HG02623 (cell line): ENCODE data around the gene ITCH.
"Not testable (repeated sequence)": the region's sequence is repeated elsewhere in the genome, so short reads cannot be mapped to it uniquely, and the experiment has no call there.

Experiments
- ATAC-seq: cut with Tn5 transposase; IDR thresholded peaks from one replicate; pipeline ENCODE4 v1.9.1; 2021; ENCODE audit warnings: moderate library complexity; ENCODE audit not compliant: unreplicated experiment

ITCH gene

DNA sequence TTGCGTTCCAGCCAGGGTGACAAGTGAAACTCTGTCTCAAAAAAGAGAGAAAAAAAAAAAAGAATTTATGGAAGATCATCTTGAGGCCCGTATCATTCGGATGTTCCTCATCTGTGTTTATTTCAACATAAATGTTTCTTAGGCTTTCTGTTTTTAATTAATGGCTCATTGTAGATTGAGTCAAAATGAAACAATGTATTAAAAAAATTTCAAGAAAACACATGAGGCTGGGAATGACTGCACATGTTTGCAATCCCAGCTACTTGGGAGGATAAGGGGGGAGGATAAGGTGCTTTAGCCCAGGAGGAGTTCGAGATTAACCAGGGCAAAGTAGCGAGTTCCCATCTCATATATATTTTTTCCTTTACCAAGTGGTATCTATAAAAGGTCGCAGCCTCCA, 47.3 kb downstream of the ITCH start:
- ATAC-seq: no peak

DNA sequence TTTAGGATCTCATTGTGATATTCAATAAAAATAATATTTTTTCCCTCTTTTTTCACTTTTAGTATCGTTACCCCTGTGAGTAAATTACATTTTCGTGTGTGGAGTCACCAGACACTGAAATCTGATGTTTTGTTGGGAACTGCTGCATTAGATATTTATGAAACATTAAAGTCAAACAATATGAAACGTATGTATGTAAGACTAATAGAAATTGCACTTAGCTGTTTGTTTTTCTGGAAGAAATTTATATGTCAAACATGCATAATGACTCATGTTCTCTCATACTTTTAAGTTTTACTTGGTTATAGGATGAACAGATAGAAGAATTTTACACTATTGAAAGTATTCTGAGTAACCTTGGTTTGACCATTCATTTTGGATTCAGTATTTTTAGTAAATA, 49.4 kb downstream of the ITCH start:
- no peak for ATAC-seq

DNA sequence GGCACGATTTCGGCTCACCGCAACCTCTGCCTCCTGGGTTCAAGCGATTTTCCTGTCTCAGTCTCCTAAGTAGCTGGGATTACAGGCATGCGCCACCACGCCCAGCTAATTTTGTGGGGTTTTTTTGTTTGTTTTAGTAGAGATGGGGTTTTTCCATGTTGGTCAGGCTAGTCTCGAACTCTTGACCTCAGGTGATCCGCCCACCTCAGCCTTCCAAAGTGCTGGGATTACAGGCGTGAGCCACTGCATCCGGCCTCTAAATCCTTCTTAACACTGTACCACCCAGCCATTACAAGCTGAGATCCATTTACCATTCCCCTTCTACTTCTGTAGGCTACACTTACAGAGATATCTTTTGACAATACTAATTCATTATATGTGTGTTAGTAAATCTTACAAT, 51.5 kb downstream of the ITCH start:
- ATAC-seq: not testable (repeated sequence)

DNA sequence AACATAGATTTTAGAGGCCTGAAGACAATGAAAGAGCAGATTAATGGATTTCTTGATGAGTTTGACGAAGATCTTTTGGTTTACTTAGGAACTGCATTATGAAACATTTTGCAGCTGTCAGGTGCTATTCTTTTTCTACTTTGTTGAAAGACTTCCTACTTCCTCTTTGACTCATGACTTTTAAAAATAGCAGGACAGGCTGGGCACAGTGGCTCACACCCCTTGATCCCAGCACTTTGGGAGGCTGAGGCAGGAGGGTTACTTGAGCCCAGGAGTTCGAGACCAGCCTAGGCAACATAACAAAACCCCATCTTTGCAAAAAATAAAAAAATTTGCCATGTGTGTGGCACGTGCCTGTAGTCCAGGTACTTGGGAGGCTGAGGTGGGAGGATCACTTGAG, 52.0 kb downstream of the ITCH start:
- peak; percentile 52 for ATAC-seq

DNA sequence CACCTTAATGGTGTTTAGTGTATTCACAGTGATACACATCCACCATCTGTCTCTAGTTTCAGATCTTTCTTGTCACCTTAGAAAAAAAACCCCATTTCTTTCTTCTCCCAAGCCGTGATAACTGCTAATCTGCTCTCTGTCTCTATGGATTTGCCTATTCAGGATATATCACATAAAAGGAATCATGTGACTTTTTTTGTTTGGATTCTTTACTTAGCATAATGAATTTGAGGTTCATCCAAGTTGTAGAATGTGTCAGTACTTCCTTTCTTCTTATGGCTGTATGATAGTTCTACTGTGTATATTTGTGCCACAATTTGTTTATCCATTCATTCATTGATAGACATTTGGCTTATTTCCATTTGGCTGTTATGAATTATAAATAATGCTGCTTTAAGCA, 57.1 kb downstream of the ITCH start:
- no peak for ATAC-seq

DNA sequence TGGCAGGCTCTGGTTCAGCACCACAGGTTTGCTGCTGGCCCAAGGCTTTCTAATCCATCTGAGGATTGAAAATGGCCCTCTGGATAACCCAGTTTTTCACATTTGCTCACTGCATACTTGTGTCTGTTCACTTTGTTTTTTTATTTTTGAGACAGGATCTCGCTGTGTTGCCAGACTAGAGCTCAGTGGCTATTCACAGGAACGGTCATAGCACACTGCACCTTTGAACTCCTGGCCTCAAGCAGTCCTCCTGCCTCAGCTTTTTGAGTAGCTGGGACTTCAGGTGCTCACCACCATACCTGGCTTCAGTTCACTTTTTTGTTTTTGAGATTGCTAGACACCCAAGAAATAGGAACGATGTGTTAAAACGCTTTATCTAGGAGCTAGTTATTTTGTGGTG, 57.9 kb downstream of the ITCH start:
- ATAC-seq: no peak

DNA sequence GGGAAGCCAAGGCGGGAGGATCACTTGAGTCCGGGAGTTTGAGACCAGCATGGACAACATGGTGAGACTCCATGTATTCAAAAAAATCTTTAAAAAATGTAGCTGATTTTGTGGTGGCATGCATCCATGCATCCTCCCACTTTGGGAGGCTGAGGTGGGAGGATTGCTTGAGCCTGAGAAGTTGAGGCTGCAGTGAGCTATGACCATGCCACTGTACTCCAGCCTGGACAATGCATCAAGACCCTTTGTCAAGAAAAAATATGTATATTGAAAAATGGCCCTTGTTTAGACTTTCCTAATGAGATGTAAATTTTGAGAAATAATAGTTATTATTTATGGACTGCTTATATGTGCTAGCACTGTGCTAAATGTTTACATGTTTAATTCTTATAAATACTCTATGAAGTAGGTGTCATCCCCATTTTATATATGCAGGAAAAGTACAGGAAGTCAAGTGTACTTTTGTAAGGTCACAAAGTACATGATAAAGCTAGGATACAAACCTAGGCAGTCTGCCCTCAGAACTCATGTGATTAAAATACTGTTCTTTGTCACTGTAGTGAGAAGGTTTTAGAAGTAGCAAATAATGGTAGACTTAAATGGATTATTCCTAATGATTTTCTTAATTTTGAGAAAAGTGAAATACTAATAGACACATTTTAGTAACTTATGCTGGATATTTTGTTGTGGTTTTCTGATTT, 58.8 kb downstream of the ITCH start:
- ATAC-seq: no peak

DNA sequence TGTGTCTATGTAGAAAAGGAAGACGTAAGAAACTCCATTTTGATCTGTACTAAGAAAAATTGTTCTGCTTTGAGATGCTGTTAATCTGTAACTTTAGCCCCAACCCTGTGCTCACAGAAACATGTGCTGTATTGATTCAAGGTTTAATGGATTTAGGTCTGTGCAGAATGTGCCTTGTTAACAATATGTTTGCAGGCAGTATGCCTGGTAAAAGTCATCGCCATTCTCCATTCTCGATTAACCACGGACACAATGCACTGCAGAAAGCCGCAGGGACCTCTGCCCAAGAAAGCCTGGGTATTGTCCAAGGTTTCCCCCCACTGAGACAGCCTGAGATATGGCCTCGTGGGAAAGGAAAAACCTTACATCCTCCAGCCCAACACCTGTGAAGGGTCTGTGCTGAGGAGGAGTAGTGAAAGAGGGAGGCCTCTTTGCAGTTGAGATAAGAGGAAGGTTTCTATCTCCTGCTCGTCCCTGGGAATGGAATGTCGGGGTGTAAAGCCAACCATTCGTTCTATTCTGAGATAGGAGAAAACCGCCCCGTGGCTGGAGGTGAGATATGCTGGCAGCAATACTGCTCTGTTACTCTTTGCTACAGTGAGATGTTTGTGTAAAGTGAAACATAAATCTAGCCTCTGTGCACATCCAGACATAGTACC, 62.1 kb downstream of the ITCH start:
- ATAC-seq: not testable (repeated sequence)

DNA sequence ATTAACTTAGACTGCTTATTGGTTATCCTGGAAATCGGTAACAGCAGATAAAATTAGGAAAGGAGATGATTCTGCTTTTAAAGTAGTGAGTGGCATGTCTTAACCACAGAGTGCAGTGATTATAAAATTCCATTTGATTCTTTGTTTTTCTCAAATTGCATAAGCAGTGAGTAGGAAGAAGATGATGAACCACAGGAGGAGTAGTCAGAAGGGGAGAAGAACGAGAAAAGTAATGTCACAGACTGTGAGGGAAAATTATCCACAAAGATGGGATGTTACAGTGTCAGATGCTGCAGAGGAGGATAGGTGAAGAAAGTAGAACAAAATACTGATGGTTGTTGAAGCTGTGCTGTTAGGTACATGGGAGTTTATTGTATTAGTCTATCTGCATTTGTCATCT, 63.0 kb downstream of the ITCH start:
- ATAC-seq: no peak

DNA sequence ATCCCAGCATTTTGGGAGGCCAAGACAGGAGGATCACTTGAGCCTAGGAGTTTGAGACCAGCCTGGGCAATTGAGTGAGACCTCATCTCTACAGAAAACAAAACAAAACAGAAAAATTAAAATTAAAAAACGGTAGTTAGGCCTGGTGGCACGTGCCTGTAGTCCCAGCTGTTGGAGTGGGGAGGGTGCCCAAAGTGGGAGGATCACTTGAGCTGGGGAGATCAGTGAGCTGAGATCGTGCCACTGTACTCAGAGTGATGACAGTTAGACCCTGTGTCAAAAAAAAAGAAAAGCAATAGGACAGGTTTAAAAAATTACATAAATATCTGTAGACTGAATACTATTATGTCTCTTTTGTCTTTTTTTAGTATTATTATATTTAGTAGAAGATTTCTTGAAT, 64.3 kb downstream of the ITCH start:
- ATAC-seq: no peak

DNA sequence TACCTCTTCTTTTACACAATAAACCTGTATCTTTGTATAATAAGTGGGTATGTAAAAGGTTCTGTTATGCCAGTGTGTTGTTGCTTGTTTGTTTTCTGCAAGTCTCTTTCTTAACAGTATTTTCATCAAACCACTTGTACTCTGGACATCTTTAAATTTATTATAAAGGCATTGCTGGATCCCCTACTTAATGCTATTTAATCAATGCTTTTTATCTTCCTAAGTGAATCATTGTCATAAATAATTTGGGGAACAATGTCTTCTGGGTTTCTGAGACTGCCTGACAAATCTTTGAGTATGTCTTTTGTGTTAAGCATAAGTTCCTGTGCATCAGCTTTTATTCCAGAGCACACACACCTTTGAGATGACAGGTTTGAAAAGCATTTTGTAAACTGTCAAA, 64.7 kb downstream of the ITCH start:
- ATAC-seq: no peak

DNA sequence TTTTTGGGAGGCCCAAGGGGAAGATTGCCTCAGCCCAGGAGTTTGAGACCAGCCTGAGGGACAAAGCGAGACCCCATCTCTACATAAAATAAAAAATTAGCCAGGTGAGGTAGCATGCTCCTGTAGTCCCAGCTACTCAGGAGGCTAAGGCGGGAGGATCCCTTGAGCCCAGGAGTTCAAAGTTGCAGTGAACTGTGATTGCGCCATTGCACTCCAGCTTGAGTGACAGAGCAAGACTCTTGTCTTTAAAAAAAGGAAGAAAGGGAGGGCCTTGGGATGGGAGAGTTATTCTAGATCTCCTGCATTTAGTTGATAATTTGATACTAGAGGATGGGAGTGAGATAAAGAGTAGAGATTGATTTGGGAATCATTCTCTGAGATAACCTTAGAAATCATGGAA, 68.1 kb downstream of the ITCH start:
- no peak for ATAC-seq

DNA sequence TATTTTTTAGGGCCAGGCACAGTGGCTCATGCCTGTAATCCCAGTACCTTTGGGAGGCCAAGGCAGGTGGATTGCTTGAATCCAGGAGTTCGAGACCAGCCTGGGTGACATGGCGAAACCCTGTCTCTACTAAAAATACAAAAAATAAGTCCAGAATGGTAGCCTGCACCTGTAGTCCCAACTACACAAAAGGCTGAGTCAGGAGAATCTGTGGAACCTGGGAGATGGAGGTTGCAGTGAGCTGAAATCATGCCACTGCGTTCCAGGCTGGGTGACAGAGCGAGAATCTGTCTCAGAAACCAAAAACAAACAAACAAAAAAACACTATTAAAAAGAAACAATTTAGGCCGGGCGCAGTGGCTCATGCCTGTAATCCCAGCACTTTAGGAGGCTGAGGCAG, 69.6 kb downstream of the ITCH start:
- not testable (repeated sequence) for ATAC-seq

DNA sequence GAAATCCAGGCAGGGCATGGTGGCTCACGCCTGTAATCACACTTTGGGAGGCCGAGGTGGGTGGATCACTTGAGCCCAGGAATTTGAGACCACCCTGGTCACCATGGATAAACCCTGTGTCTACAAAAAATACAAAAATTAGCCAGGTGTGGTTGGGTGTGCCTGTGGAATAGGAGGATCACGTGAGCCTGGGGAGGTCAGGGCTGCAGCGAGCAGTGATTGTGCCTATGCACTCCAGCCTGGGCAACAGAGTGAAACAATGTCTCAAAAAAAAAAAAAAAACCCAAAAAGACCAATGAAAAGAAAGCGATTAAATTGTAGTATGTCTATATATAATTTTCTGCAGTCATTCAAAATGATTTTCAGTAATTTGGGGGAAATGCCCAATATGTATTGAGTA, 70.3 kb downstream of the ITCH start:
- ATAC-seq: no peak

DNA sequence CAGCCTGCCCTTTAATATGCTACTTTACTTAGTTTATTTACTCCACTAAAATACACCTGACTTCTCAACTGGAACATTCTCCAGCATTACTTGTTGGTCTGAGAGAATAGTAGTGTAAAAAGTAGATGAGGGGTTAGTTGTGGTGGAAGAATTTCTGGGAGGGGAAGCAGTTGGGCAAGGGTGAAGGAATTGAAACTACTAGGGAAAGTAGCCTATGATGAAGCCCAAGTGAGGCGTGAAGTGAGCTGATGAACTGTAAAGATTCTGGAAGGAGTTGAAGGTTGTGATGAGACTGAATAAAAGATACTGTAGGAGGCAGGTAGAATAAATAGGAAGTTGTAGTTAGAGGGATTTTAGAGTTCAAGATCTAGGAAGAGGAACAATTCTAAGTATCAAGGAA, 72.5 kb downstream of the ITCH start:
- ATAC-seq: no peak

DNA sequence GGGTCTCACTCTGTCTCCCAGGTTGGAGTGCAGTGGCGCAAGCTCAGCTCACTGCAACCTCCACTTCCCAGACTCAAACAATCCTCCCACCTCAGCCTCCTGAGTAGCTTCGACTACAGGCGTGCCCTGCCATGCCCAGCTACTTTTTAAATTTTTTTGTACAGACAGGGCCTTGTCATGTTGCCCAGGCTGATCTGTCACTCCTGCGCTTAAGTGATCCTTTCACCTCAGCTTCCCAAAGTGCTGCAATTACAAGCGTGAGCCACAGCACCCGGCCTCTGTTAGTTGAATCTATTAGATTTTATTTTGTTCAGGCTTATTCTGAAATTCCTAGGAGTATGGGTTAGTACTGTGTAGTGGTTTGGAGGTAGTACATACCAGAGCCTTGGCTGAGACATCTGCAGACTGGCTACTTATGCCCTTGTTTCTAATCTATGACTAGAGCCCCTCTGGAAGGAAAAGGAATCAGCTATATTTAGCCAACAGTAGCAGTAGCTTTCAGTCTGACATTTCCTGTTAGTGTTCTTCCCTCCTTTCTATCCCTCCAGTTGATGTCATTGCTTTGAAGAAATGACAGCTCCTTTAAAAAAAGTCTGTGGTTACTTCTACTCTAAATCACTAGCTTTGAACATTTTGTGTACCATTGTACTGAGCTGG, 74.4 kb downstream of the ITCH start:
- ATAC-seq: no peak

DNA sequence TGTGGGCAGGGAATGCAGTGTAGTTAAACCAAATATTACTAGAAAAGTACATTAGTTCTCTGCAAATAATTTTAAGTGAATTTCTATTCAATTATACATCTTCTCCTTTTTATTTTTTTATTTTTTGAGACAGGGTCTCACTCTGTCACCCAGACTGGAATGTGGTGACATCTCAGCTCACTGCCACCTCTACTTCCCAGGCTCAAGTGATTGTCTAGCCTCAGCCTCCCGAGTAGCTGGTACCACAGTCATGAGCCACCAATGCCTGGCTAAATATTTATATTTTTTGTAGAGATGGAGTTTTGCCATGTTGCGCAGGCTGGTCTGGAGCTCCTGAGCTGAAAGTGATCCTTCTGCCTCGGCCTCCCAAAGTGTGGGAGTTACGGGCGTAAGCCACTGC, 76.1 kb downstream of the ITCH start:
- no peak for ATAC-seq

DNA sequence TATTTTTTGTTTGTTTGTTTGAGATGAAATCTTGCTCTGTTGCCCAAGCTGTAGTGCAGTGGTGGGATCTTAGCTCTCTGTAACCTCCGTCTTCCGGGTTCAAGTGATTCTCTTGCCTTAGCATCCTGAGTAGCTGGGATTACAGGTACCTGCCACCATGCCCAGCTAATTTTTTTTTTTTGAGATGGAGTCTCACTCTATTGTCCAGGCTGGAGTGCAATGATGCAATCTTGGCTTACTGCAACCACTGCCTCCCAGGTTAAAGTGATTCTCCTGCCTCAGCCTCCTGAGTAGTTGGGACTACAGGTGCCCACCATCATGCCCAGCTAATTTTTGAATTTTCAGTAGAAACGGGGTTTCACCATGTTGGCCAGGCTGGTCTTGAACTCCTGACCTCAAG, 78.3 kb downstream of the ITCH start:
- ATAC-seq: not testable (repeated sequence)

DNA sequence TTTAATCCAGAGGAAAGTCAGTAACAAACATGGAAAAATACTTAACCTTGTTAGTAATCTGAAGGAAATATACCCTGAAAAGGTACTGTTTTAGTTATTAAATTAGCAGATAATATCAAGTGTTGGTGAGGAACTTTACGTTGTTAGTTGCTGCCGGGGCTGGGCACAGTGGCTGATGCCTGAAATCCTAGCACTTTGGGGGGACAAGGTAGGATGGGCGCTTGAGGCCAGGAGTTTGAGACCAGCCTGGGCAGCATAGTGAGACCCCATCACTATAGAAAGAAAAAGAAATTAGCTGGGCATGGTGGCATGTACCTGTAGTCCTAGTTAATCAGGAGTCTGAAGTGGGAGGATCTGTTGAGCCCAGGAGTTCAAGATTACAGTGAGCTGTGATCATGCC, 80.5 kb downstream of the ITCH start:
- no peak for ATAC-seq

DNA sequence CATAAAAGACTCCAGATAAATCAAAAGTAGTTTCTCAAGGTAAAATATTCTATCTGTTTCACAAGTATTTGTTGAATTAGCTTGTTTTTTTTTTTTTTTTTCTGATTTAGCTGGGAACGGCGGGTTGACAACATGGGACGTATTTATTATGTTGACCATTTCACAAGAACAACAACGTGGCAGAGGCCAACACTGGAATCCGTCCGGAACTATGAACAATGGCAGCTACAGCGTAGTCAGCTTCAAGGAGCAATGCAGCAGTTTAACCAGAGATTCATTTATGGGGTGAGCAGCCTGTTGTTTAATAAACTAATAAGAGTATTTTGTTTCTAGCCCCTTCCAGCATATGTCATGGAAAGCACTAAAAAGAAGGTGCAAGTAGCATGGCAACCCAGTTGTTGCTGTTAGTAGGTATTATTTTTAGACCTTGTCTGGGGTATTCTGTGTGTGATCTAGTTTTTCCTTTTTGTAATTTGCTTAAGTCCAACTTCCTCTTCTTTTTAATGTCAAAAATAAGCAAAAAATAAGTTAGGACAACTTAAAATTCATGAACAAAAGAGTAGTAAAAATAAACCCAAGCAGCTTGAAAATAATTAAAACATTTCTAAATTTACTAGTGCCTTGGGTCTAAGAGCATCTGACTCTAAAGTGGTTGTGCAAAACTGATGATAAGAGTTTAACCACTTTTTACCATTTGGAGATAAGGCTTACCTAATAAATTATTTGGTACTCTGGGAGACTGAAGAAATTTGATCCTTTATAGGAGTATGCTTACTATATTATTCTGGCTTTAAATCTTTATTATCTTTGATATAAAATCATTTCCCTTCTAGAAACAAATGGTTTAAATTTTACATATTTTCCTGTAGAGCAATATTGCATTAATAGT, 82.3 kb downstream of the ITCH start:
- ATAC-seq: no peak

DNA sequence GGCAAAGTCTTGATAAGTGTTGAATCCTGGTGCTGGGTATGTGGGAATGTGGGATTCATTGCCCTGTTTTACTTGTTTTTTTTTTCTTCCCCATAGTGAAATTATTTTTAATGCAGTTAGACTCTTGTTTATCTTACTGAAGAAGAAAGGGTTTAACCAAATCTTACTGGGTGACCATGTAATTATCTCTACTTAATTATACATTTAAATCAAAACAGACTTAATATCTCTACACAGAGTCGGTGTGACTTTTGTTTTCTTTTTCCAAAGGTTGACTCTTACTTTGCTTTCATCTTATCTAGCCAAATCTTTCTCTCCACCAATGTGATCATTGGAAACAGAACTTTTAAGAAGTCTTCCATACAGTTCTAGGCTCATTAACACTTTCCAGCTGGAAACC, 85.4 kb downstream of the ITCH start:
- ATAC-seq: no peak
